ENCODE results near the gene MOB1B. TPM values are rescaled to one million over a fixed set of nuclear protein-coding genes. Genes with fewer than 3 reads are reported as not detected.
A peak's percentile ranks its signal among the peaks of the same experiment; 100 is the strongest.

MOB1B gene
- total and polyA plus RNA-seq, 2 experiments from 2014 or later = 7.5 to 10.2 TPM

DNA sequence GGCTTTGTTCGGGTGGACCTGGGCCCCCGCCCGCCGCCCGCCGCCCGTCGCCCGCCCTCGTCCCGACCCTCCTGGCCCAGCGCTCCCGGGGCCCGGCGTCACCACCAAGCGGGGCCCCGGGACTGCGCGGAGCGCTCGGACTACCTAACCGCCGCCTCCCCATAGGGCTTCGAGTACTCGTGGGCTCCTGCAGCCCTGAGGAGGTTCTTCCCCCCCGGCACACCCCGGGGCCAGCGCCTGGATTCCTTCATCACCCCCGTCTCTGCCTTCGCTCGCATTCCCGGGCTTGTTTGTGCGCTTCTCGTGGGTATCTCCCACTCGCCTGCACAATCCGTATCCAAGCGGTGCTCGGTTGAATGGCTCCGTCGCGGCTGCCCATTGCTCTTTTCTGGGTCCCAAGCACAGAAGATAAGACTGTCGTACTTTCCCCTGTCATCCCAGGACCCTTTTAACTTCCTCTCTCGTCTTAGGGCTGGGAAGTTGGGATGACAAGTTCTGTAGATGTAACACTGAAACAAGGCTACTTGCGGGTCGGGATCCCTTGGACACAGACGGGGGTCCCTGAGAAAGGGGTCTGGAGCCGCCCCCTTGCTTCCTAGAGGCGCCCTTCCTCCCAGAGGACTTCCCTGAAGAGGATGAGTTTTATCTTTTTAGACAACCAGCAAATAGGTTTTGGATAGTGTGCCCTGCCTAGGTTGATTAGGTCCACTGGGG lies 565 bp downstream of the MOB1B start:
- Histone ChIP-seq H3K27ac (peak overlapping the region; percentile 68), H3K36me3 (ENCODE audit: low read depth) (no peaks in the 10 kb centered on the region), H3K4me3 (peak overlapping the region; percentile 89), H3F3A (ENCODE audit: insufficient read depth) (peaks cover 9% of the 10 kb centered on the region; the same call in 1 of the 2 replicates), H3K4me2 (ENCODE audit: unreplicated experiment) (peak overlapping the region; percentile 95), H3K79me2 (ENCODE audit: insufficient read depth) (peaks cover 52% of the 10 kb centered on the region), H3K9me3 (ENCODE audit: low read depth) (no peaks in the 10 kb centered on the region), H3K4me1 (ENCODE audit: insufficient read depth) (peaks cover 4% of the 10 kb centered on the region; the same call in 1 of the 2 replicates), H3K9me2 (ENCODE audit: insufficient read depth) (no peaks in the 10 kb centered on the region), H2AFZ (peak overlapping the region; percentile 100), H3K27me3 (replicated peaks; ENCODE audit: insufficient read depth) (no peaks in the 10 kb centered on the region), H3K9ac (peak overlapping the region; percentile 86), H4K20me1 (ENCODE audit: insufficient read depth) (no peaks in the 10 kb centered on the region)
- TF ChIP-seq EZH2phosphoT487 (IDR thresholded peaks at IDR 0.05; ENCODE audit: insufficient read depth, low read depth) (no peak), EZH2 (IDR thresholded peaks at IDR 0.05; ENCODE audit: insufficient read depth, poor library complexity, severe bottlenecking) (no peak)
- DNase-seq = peak; percentile 71
- in situ Hi-C loops (cut with MboI) = no loop called here
- 2% methylated on average over 20 to 48 of the region's 48 CpGs for WGBS, 2 experiments (ENCODE audit: low coverage in 1 of 2, low lambda C conversion rate in 2 of 2, missing lambda C conversion rate in 2 of 2)

DNA sequence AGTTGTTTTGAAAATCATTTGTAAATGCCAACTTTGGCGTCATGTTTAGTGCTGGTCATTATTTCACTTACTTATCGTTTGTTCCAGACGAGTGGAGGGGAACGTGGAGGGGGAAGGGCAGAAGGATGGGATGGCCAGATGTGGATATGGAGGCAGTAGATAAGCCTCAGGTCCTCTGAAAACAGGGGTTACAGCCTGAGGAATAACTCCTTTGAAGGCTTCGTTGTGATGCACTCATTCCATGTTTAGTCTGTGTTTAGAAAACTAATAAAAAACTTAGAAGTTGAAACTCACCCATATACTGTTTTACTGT lies 1.1 kb downstream of the MOB1B start:
- peak overlapping the region; percentile 68 for H3K27ac ChIP-seq
- H3K9me2 ChIP-seq (ENCODE audit: insufficient read depth) = no peaks in the 10 kb centered on the region
- H3K4me1 ChIP-seq (ENCODE audit: insufficient read depth) = peaks cover 4% of the 10 kb centered on the region; the same call in 1 of the 2 replicates
- no peak for TF ChIP-seq EZH2phosphoT487 (IDR thresholded peaks at IDR 0.05; ENCODE audit: insufficient read depth, low read depth)
- no peak for TF ChIP-seq EZH2 (IDR thresholded peaks at IDR 0.05; ENCODE audit: insufficient read depth, poor library complexity, severe bottlenecking)
- H3K79me2 ChIP-seq (ENCODE audit: insufficient read depth) = peaks cover 57% of the 10 kb centered on the region
- WGBS, 2 experiments (ENCODE audit: low coverage in 1 of 2, low lambda C conversion rate in 2 of 2, missing lambda C conversion rate in 2 of 2) = 1 to 2% methylated on average over 5 of the region's 5 CpGs
- peak; percentile 50 for DNase-seq
- H3K9ac ChIP-seq = peak overlapping the region; percentile 86
- H2AFZ ChIP-seq = peak overlapping the region; percentile 100
- H3K4me3 ChIP-seq = peak overlapping the region; percentile 89
- no peaks in the 10 kb centered on the region for H3K36me3 ChIP-seq (ENCODE audit: low read depth)
- no peaks in the 10 kb centered on the region for H3K27me3 ChIP-seq (replicated peaks; ENCODE audit: insufficient read depth)
- in situ Hi-C loops (cut with MboI) = no loop called here
- peaks cover 9% of the 10 kb centered on the region; the same call in 1 of the 2 replicates for H3F3A ChIP-seq (ENCODE audit: insufficient read depth)
- H4K20me1 ChIP-seq (ENCODE audit: insufficient read depth) = no peaks in the 10 kb centered on the region
- no peaks in the 10 kb centered on the region for H3K9me3 ChIP-seq (ENCODE audit: low read depth)
- peak overlapping the region; percentile 95 for H3K4me2 ChIP-seq (ENCODE audit: unreplicated experiment)

DNA sequence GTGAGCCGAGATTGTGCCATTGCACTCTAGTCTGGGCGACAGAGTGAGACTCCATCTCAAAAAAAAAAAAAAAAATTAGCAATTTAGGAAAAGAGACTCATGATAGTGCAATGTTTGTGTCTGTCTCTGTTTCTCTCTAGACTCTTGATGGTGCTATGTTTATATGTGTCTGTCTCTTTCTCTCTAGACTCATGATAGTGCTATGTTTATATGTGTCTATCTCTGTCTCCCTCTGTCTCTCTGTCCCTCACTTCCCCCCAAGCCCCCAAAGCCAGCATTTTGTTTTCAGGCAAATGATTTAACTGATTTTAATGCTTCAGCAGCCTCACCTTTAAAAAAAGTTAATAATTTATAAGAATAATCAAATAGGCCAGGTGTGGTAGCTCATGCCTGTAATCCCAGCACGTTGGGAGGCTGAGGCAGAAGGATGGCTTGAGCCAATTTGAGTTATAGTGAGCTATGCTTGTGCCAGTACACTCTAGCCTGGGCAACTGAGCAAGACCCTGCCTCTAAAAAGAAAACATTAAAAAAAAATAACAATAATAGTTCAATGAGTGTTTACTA lies 6.9 kb downstream of the MOB1B start:
- no peaks in the 10 kb centered on the region for H3K9me3 ChIP-seq (ENCODE audit: low read depth)
- no peaks in the 10 kb centered on the region for H3F3A ChIP-seq (ENCODE audit: insufficient read depth)
- no peak overlapping the region for H2AFZ ChIP-seq
- H3K9me2 ChIP-seq (ENCODE audit: insufficient read depth) = no peaks in the 10 kb centered on the region
- 85 to 95% methylated on average over 2 to 3 of the region's 3 CpGs for WGBS, 2 experiments (ENCODE audit: low coverage in 1 of 2, low lambda C conversion rate in 2 of 2, missing lambda C conversion rate in 2 of 2)
- no peak overlapping the region for H3K27ac ChIP-seq
- no peaks in the 10 kb centered on the region for H4K20me1 ChIP-seq (ENCODE audit: insufficient read depth)
- in situ Hi-C loops (cut with MboI) = no loop called here
- H3K79me2 ChIP-seq (ENCODE audit: insufficient read depth) = peaks cover 100% of the 10 kb centered on the region
- no peaks in the 10 kb centered on the region for H3K36me3 ChIP-seq (ENCODE audit: low read depth)
- no peak overlapping the region for H3K4me3 ChIP-seq
- DNase-seq = no peak
- H3K27me3 ChIP-seq (replicated peaks; ENCODE audit: insufficient read depth) = no peaks in the 10 kb centered on the region
- no peak for TF ChIP-seq EZH2phosphoT487 (IDR thresholded peaks at IDR 0.05; ENCODE audit: insufficient read depth, low read depth)
- no peak for TF ChIP-seq EZH2 (IDR thresholded peaks at IDR 0.05; ENCODE audit: insufficient read depth, poor library complexity, severe bottlenecking)
- no peak overlapping the region for H3K4me2 ChIP-seq (ENCODE audit: unreplicated experiment)
- peaks cover 2% of the 10 kb centered on the region; the same call in 1 of the 2 replicates for H3K4me1 ChIP-seq (ENCODE audit: insufficient read depth)
- no peak overlapping the region for H3K9ac ChIP-seq

DNA sequence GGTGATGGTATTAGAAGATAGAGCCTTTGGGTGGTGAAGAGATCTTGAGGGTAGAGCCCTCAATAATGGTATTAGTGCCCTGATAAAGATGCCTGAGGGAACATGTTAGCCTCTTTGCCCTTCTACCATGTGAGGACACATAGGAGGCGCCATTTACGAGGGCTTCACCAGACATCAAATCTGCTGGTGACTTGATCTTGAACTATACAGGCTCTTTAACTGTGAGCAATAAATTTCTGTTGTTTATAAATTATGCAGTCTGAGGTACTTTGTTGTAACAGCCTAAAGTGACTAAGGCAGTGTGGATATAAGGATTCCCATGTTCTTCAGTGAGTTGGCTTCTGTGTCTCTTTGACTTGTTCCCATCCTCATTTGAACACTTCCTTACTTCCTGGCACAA lies 11.8 kb downstream of the MOB1B start:
- Histone ChIP-seq H2AFZ (no peak overlapping the region), H4K20me1 (ENCODE audit: insufficient read depth) (no peaks in the 10 kb centered on the region), H3K4me2 (ENCODE audit: unreplicated experiment) (no peak overlapping the region), H3K9me2 (ENCODE audit: insufficient read depth) (no peaks in the 10 kb centered on the region), H3K27ac (no peak overlapping the region), H3K27me3 (replicated peaks; ENCODE audit: insufficient read depth) (no peaks in the 10 kb centered on the region), H3K9me3 (ENCODE audit: low read depth) (no peaks in the 10 kb centered on the region), H3F3A (ENCODE audit: insufficient read depth) (no peaks in the 10 kb centered on the region), H3K4me3 (no peak overlapping the region), H3K9ac (no peak overlapping the region), H3K79me2 (ENCODE audit: insufficient read depth) (peaks cover 92% of the 10 kb centered on the region), H3K4me1 (ENCODE audit: insufficient read depth) (peaks cover 17% of the 10 kb centered on the region), H3K36me3 (ENCODE audit: low read depth) (no peaks in the 10 kb centered on the region)
- 98 to 100% methylated on average over 2 of the region's 2 CpGs for whole genome bisulfite sequencing, 2 experiments (ENCODE audit: low coverage in 1 of 2, low lambda C conversion rate in 2 of 2, missing lambda C conversion rate in 2 of 2)
- peak; percentile 19 for DNase-seq
- in situ Hi-C loops (cut with MboI) = no loop called here
- TF ChIP-seq EZH2phosphoT487 (IDR thresholded peaks at IDR 0.05; ENCODE audit: insufficient read depth, low read depth) (no peak), EZH2 (IDR thresholded peaks at IDR 0.05; ENCODE audit: insufficient read depth, poor library complexity, severe bottlenecking) (no peak)

All from GM23248 (cell line).